ENCODE data around the gene ARL2BP.

GRCh38 chr16:57244463-57244766, 644 bp upstream of the ARL2BP start:
- TF ChIP-seq OSR1 (CRISPR knock-in tag; IDR thresholded peaks at IDR 0.05), result no peak
- TF ChIP-seq ZFP3 (CRISPR knock-in tag; IDR thresholded peaks at IDR 0.05), result no peak
- TF ChIP-seq ZC3H10 (CRISPR knock-in tag; IDR thresholded peaks at IDR 0.05), result no peak
- TF ChIP-seq ZNF8 (CRISPR knock-in tag; IDR thresholded peaks at IDR 0.05), result no peak
- no peak for TF ChIP-seq PATZ1 (CRISPR knock-in tag; IDR thresholded peaks at IDR 0.05; ENCODE audit: borderline replicate concordance)
- TF ChIP-seq ISL1 (CRISPR knock-in tag; IDR thresholded peaks at IDR 0.05), result no peak
- TF ChIP-seq CREB5 (CRISPR knock-in tag; IDR thresholded peaks at IDR 0.05; ENCODE audit: low read depth), result no peak
- no peak for TF ChIP-seq GLIS3 (CRISPR knock-in tag; IDR thresholded peaks at IDR 0.05)
- TF ChIP-seq ARNTL (CRISPR knock-in tag; IDR thresholded peaks at IDR 0.05; ENCODE audit: borderline replicate concordance, low read depth), result no peak
- TF ChIP-seq CSRNP3 (CRISPR knock-in tag; IDR thresholded peaks at IDR 0.05), result 0 out of 2 replicates have a peak, but pooled peaks have one; percentile 35
- TF ChIP-seq RARB (CRISPR knock-in tag; IDR thresholded peaks at IDR 0.05), result no peak
- no peak for TF ChIP-seq TOX (CRISPR knock-in tag; IDR thresholded peaks at IDR 0.05; ENCODE audit: borderline replicate concordance)
- TF ChIP-seq CSDC2 (CRISPR knock-in tag; IDR thresholded peaks at IDR 0.05), result no peak

Measured in SK-N-SH treated with all-trans-retinoic acid at 6 μM for 48 hours (cell line).